ENCODE measurements around the gene RABEP2.
"Not testable (repeated sequence)": the region's sequence is repeated elsewhere in the genome, so short reads cannot be mapped to it uniquely, and the experiment has no call there.

The RABEP2 gene

DNA sequence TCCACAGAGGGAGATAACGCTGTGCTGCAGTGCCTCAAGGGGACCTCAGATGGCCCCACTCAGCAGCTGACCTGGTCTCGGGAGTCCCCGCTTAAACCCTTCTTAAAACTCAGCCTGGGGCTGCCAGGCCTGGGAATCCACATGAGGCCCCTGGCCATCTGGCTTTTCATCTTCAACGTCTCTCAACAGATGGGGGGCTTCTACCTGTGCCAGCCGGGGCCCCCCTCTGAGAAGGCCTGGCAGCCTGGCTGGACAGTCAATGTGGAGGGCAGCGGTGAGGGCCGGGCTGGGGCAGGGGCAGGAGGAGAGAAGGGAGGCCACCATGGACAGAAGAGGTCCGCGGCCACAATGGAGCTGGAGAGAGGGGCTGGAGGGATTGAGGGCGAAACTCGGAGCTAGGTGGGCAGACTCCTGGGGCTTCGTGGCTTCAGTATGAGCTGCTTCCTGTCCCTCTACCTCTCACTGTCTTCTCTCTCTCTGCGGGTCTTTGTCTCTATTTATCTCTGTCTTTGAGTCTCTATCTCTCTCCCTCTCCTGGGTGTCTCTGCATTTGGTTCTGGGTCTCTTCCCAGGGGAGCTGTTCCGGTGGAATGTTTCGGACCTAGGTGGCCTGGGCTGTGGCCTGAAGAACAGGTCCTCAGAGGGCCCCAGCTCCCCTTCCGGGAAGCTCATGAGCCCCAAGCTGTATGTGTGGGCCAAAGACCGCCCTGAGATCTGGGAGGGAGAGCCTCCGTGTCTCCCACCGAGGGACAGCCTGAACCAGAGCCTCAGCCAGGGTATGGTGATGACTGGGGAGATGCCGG is 7.5 kb upstream of the RABEP2 start:
- DNase-seq: no peak

GRCh38 chr16:28931801-28932225 is 6.8 kb upstream of the RABEP2 start, which contains the start of gene CD19:
Gene CD19 (plus strand): TSS chr16:28931971. CDS start chr16:28932001, 30 bp downstream.
- no peak for DNase-seq

DNA sequence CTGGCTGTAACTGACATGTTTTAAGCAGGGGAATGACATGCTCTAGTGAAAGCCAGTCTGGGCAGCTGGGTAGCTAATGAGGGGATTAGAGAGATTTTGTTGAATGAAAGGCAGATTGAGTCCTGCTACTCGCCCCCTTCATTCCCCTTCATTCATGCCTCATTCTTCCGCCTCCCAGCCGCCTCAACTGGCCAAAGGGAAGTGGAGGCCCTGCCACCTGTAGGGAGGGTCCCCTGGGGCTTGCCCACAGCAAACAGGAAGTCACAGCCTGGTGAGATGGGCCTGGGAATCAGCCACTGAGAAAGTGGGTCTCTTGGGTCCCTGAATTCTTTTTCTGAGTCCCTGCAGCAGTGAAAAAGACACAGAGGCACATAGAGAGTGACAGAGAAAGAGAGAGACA is 5.6 kb upstream of the RABEP2 start:
- no peak for DNase-seq

GRCh38 chr16:28930203-28930602 is 5.2 kb upstream of the RABEP2 start:
- no peak for DNase-seq

DNA sequence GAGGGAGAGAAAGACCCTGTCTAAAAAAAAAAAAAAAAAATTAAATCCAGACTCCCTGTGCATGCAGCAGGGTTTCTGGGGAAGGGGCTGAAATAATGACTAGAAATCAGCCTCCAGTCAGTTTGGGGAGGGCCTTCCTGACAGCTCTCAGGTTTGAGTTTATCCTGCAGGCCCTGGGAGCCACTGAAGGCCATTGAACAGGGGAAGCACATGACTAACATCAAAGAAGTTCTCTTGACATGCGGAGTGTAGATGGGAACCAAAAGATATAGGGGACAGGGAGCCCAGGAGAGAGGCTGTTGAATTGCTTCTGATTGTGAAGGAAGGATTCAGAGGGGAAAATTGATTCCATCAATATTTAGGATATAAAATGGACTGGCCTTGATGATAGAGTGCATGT is 2.8 kb upstream of the RABEP2 start:
- DNase-seq: no peak

DNA sequence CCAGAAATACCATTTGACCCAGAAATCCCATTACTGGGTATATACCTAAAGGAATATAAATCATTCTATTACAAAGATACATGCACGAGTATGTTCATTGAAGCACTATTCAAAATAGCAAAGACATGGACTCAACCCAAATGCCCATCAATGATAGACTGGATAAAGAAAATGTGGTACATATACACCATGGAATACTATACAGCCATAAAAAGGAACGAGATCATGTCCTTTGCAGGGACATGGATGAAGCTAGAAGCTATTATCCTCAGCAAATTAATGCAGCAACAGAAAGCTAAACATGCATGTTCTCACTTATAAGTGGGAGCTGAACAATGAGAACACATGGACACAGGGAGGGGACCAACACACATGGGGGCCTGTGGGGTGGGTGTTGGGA is 1.2 kb upstream of the RABEP2 start:
- DNase-seq: not testable (repeated sequence)

- no peak for DNase-seq
Measured at GRCh38 chr16:28925386-28926228, 569 bp upstream of the RABEP2 start.

DNA sequence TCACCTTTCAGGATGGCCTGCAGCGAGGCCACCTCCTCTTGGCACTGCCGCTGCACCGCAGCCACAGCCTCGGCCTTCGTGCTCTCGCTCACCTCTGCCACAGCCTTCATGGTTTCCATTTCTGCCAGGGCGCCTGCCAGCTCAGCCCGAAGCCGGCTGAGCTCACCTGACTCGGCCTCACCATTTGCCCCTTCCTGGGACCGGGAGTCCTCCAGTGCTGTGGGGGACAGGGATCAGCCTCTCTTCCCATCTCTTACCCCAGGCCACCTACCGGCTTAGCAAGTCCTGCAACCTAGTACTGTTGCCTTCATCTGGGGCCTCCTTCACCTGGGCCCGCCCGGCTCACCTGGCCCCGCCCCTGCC is 658 bp downstream of the RABEP2 start:
- DNase-seq: no peak

DNA sequence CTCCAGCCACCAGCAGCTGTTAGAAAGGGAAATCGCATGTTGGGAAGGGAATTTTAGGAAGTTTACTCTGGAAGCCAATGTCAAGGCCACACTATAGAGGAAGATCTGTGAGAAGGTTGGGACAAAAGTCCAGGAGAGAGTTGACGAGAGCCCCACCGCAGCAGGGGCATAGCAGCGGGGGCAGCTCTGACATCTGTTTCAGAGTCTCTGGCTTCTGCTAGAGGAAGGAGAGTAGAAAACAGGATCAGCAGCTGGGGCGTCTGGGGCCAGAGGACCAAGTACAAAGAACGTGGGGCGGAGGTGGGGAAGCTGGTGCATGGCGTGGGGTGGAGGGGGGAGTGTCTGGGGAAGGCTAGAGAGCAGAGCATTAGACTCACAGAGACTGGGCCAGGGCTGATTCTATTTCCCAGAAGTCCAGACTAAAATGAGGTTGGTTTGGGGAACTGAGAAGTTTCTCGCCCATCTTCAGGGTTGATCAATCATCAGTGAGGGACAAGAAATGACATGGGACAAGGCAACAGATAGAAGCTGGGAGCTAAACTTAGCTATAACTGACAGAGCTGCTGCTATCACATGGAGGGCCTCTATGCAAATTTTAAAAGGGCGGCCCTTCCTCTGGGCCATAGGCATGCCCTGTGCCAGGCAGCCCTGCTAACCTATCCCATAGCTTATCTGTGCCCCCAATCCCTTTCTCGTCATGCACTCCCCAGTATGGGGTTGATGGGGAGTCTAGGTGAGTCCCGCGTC is 1.2 kb downstream of the RABEP2 start:
- no peak for DNase-seq

GRCh38 chr16:28923231-28923587 is 1.8 kb downstream of the RABEP2 start:
- no peak for DNase-seq

DNA sequence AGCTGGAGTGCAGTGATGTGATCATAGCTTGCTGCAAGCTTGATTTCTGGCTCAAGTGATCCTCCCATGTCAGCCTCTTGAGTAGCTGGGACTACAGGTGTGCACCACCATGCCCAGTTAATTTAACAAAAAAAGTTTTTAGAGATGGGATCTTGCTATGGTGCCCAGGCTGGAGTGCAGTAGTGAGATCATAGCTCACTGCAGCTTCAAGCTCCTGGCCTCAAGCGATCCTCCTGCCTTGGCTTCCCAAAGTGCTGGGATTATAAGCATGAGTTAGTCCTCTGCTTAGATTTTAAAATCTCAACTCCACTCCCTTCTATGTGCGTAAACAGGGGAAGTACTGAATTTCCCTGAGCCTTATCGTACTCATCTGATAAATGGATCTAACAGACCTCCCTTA is 6.3 kb downstream of the RABEP2 start:
- DNase-seq: no peak

DNA sequence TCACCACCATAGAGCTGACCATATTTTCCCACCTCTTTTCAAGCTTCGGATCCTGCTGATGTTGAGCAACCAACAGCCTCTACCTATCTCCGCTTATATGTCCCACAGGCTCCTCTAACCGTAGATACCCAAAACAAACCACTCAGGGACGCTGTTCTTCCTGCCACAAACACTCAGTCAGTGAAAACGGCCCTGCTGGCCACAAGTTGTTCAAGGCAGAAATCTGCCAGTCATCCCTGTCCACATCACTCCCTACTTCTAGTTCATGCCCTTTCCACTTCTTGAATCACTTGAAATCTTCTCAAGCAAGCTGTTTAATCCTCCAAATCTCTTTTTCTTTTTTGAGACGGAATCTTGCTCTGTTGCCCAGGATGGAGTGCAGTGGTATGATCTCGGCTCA is 7.9 kb downstream of the RABEP2 start:
- no peak for DNase-seq

GRCh38 chr16:28915181-28915580 is 9.9 kb downstream of the RABEP2 start:
- DNase-seq: no peak

DNA sequence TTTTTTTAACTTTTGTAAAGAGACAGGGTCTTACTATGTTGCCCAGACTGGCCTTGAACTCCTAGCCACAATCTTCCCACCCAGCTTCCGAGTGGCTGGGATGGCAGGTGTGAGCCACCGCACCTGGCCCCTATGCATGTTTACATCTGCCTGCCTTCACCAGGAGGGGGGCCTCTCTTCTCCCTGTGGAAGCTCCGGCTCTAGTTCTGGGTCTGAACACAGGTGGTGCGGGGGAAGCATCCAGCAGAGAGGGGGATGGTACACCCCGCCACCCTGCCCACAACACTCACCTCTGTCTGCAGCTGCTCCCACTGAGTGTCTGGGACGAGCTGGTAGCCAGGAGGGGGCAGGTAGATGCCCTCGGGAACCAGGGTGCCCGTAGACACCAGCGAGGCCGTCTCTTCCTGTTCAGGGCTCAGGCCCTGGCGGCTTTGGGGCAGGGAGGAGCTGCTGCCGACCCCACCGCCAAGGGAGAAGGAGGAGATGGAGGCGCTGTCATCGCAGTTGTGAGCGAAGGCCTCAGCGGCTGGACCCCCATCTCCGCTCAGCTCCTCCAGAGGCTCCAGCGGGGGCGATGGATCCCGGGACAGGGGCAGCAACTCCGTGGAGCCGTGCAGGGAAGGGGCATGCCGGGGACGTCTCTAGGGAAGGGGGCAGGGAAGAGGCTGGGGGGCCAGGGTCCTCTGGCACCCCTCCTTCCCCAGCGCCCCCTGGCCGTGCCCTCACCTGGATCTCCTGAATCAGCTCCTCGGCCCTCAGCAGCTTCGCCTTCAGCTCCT is 10.9 kb downstream of the RABEP2 start:
- no peak for DNase-seq

DNA sequence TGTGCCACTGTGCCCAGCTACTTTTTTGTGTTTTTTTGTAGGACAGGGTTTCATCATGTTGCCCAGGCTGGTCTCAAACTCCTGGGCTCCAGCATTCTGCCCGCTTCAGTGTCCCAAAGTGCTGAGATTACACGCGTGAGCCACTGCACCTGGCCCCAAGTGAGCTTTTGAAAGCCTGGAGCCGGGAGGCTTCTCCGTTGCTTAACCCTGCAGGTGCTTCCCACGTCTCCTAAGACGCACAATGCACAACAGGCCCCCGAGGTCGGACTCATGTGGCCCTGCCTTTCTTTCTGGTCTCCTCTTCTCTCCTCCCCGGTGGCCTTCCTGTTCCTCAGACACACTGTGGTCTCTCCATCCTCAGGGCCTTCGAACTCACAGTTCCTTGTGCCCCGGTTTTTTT is 12.5 kb downstream of the RABEP2 start:
- DNase-seq: no peak

- no peak for DNase-seq
Measured at GRCh38 chr16:28910086-28911031, 14.7 kb downstream of the RABEP2 start.

GRCh38 chr16:28905800-28906372 is 19.2 kb downstream of the RABEP2 start:
- no peak for DNase-seq

- no peak for DNase-seq
Measured at GRCh38 chr16:28905229-28905754, 19.7 kb downstream of the RABEP2 start.

DNA sequence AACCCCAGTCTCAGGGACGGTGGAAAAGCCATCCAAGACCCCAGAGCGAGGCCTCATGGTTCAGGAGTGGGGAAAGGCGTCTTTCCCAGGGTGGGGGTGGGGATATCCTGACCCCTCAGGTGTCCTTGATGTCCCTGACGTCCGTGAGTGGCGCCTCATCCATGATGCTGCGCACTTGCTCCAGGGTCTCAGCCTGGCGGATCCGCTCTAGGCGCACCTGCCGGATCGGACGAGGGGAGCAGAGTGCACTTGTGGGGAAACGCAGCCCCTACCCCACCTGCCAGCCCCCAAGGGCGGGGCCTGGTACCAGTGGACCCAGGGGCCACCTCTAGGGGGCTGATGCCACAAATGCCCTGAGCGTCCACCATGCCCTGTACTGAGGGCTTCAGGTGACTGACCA is 20.2 kb downstream of the RABEP2 start:
- no peak for DNase-seq

DNA sequence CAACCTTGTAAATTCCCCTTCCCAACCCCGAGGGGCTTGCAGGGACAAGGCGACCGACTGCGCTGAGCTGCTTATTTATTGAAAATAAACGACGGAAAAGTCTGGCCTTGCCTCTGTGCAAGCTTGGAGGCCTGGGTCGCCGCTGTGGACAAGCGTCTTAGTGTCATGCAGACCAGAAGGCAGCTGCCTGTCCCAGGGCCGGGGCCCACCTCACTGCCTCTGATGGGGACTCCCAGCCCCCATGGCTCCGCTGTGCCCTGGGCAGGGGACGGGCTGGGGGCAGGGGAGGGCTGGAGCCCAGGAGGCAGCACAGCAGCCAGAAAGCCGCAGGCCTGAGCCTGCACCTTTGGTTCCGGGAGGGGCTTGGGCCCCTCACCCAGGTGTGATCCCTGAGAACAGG is 20.7 kb downstream of the RABEP2 start:
- DNase-seq: no peak

Measured in 8988T (cell line).